ENCODE results near the gene WDTC1. TPM values are rescaled to one million over a fixed set of nuclear protein-coding genes. Genes with fewer than 3 reads are reported as not detected.

The WDTC1 gene
- total and polyA plus RNA-seq, 9 of the 15 experiments (the other 6 are each of a cell fraction or from before 2014, with no cell fraction given) = 0.18 to 32.3 (median 8.8) TPM

GRCh38 chr1:27321813-27322568, 87.6 kb downstream of the WDTC1 start, which contains the start of gene TMEM222 (continued):
- TF ChIP-seq, protein P1, sequence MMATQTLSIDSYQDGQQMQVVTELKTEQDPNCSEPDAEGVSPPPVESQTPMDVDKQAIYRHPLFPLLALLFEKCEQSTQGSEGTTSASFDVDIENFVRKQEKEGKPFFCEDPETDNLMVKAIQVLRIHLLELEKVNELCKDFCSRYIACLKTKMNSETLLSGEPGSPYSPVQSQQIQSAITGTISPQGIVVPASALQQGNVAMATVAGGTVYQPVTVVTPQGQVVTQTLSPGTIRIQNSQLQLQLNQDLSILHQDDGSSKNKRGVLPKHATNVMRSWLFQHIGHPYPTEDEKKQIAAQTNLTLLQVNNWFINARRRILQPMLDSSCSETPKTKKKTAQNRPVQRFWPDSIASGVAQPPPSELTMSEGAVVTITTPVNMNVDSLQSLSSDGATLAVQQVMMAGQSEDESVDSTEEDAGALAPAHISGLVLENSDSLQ (IDR thresholded peaks at IDR 0.05) = peak; percentile 69
- TF ChIP-seq RBBP5 (IDR thresholded peaks at IDR 0.05; ENCODE audit: borderline replicate concordance, insufficient read depth, low read length, poor library complexity, severe bottlenecking) (peak; percentile 97), ZNF282 (CRISPR knock-in tag; IDR thresholded peaks at IDR 0.05) (peak; percentile 88; the same call in 1 of the 2 replicates), CEBPB (tag; IDR thresholded peaks at IDR 0.05) (peak; percentile 98), KLF10 (CRISPR knock-in tag; IDR thresholded peaks at IDR 0.05) (no peak), NUFIP1 (IDR thresholded peaks at IDR 0.05; ENCODE audit: partially characterized antibody) (no peak), SIN3A (IDR thresholded peaks at IDR 0.05; ENCODE audit: borderline replicate concordance in 2 of 2, control insufficient read depth in 1 of 2, low read depth in 2 of 2, low read length in 2 of 2) (peak; percentile 86 to 96; a peak in 3 of 4 replicates), BRD4 (IDR thresholded peaks at IDR 0.05) (peak; percentile 86; the same call in 1 of the 2 replicates), MYNN (IDR thresholded peaks at IDR 0.05) (peak; percentile 80; the same call in 1 of the 2 replicates), MYNN (CRISPR knock-in tag; IDR thresholded peaks at IDR 0.05) (no peak), PRDM10 (IDR thresholded peaks at IDR 0.05; ENCODE audit: partially characterized antibody) (peak; percentile 90), E2F6 (IDR thresholded peaks at IDR 0.05; ENCODE audit: borderline replicate concordance in 1 of 2, extremely low read depth in 1 of 2, insufficient read depth in 1 of 2, insufficient read length in 1 of 2, low read depth in 1 of 2, low read length in 1 of 2, poor library complexity in 1 of 2, severe bottlenecking in 1 of 2) (peak; percentile 73 to 89), TEAD4 (IDR thresholded peaks at IDR 0.05; ENCODE audit: low read length) (no peak), TEAD4 (CRISPR knock-in tag; IDR thresholded peaks at IDR 0.05; ENCODE audit: borderline replicate concordance) (peak; percentile 97; the same call in 1 of the 2 replicates), USF2 (CRISPR knock-in tag; IDR thresholded peaks at IDR 0.05) (peak; percentile 29; the same call in 1 of the 2 replicates), NR2C2 (CRISPR knock-in tag; IDR thresholded peaks at IDR 0.05) (peak; percentile 87), NR2C2 (tag; IDR thresholded peaks at IDR 0.05) (peak; percentile 95), MYBL2 (IDR thresholded peaks at IDR 0.05; ENCODE audit: low read depth) (no peak), MYBL2 (CRISPR knock-in tag; IDR thresholded peaks at IDR 0.05; ENCODE audit: borderline replicate concordance) (no peak), ATF7 (IDR thresholded peaks at IDR 0.05) (peak; percentile 97), MTA3 (IDR thresholded peaks at IDR 0.05; ENCODE audit: borderline replicate concordance) (peak; percentile 97), NR3C1 (CRISPR knock-in tag; IDR thresholded peaks at IDR 0.05) (peak; percentile 89)

Data from K562 (cell line).